CD4-positive, alpha-beta T cell treated with Interleukin-12 subunit alpha and Interleukin-12 subunit beta, for 1 hour (primary cell): Measurements from ENCODE around the gene PPP2R5C.
"Not testable (repeated sequence)": the region's sequence is repeated elsewhere in the genome, so short reads cannot be mapped to it uniquely, and the experiment has no call there.

Experiments used
- DNase-seq: peaks from one replicate; pipeline ENCODE4 v3.0.0-alpha.2; 2020

PPP2R5C gene

GRCh38 chr14:101957406-101958234 lies 196.1 kb downstream of the PPP2R5C start:
- DNase-seq, result no peak

- no peak for DNase-seq
These were observed 197.1 kb downstream of the PPP2R5C start for GRCh38 chr14:101958418-101959180.

- no peak for DNase-seq
These were observed 197.8 kb downstream of the PPP2R5C start for GRCh38 chr14:101959277-101959676.

GRCh38 chr14:101960225-101960624 lies 198.7 kb downstream of the PPP2R5C start:
- DNase-seq, result peak; percentile 46

GRCh38 chr14:101961011-101961721 lies 199.7 kb downstream of the PPP2R5C start:
- DNase-seq, result peak; percentile 83

GRCh38 chr14:101961746-101962502 lies 200.4 kb downstream of the PPP2R5C start:
- DNase-seq, result no peak

GRCh38 chr14:101962503-101962874 lies 201.0 kb downstream of the PPP2R5C start:
- DNase-seq, result no peak

GRCh38 chr14:101963052-101963451 lies 201.5 kb downstream of the PPP2R5C start:
- no peak for DNase-seq

GRCh38 chr14:101963656-101964296 lies 202.3 kb downstream of the PPP2R5C start:
- no peak for DNase-seq

- peak; percentile 92 for DNase-seq
These were observed 203.0 kb downstream of the PPP2R5C start, which contains the start of gene DYNC1H1 for GRCh38 chr14:101964297-101965180. Gene DYNC1H1 (plus strand): TSS chr14:101964573. CDS start chr14:101964692, 119 bp downstream.

GRCh38 chr14:101965181-101965544 lies 203.7 kb downstream of the PPP2R5C start:
- DNase-seq, result peak; percentile 70

GRCh38 chr14:101965770-101966722 lies 204.5 kb downstream of the PPP2R5C start:
- no peak for DNase-seq

GRCh38 chr14:101966742-101967141 lies 205.2 kb downstream of the PPP2R5C start:
- DNase-seq, result no peak

- no peak for DNase-seq
These were observed 206.7 kb downstream of the PPP2R5C start for GRCh38 chr14:101968186-101968585.

GRCh38 chr14:101969481-101969880 lies 208.0 kb downstream of the PPP2R5C start:
- no peak for DNase-seq

GRCh38 chr14:101970830-101971400 lies 209.4 kb downstream of the PPP2R5C start:
- DNase-seq, result no peak

- not testable (repeated sequence) for DNase-seq
These were observed 209.9 kb downstream of the PPP2R5C start for GRCh38 chr14:101971458-101971857.

GRCh38 chr14:101972126-101972866 lies 210.8 kb downstream of the PPP2R5C start:
- no peak for DNase-seq

- DNase-seq, result no peak
These were observed 211.8 kb downstream of the PPP2R5C start for GRCh38 chr14:101973356-101973755.
